ENCODE measurements around the gene RIMS4. TPM values are rescaled to one million over a fixed set of nuclear protein-coding genes. Genes with fewer than 3 reads are reported as not detected.

Gene RIMS4
- total RNA-seq, 2 experiments from 2014 or later: not detected

GRCh38 chr20:44851545-44851944 is 41.2 kb upstream of the RIMS4 start:
- Mint-ChIP-seq H3K4me3 (no peak overlapping the region), H3K9me3 (no peaks in the 10 kb centered on the region), H3K27me3 (peaks cover 3% of the 10 kb centered on the region), H3K36me3 (ENCODE audit: low read depth) (no peaks in the 10 kb centered on the region), H3K27ac (no peak overlapping the region), H3K4me1 (ENCODE audit: low read depth) (peaks cover 3% of the 10 kb centered on the region)
- ChIA-PET POLR2A (no interaction called here), CTCF (interaction anchor here (0.9 to 1.3 kb wide), 2 partner anchors 15 to 105 kb away, joined by 3 to 4 read pairs; no protein-coding TSS in a partner anchor)
- intact Hi-C loops (cut with micrococcal nuclease): no loop called here
- ATAC-seq (no peak), DNase-seq (no peak)
- no peak for TF ChIP-seq CTCF (IDR thresholded peaks at IDR 0.05)

GRCh38 chr20:44850837-44851236 is 40.5 kb upstream of the RIMS4 start:
- CTCF ChIA-PET: no interaction called here
- no peak for ATAC-seq
- TF ChIP-seq CTCF (IDR thresholded peaks at IDR 0.05): no peak
- no peaks in the 10 kb centered on the region for H3K36me3 Mint-ChIP-seq (ENCODE audit: low read depth)
- intact Hi-C loops (cut with micrococcal nuclease): no loop called here
- no peak overlapping the region for H3K4me3 Mint-ChIP-seq
- no peaks in the 10 kb centered on the region for H3K4me1 Mint-ChIP-seq (ENCODE audit: low read depth)
- no peaks in the 10 kb centered on the region for H3K9me3 Mint-ChIP-seq
- H3K27me3 Mint-ChIP-seq: peaks cover 3% of the 10 kb centered on the region
- POLR2A ChIA-PET: no interaction called here
- H3K27ac Mint-ChIP-seq: no peak overlapping the region
- DNase-seq: no peak

GRCh38 chr20:44850272-44850671 is 39.9 kb upstream of the RIMS4 start:
- intact Hi-C loops (cut with micrococcal nuclease): no loop called here
- Mint-ChIP-seq H3K4me3 (no peak overlapping the region), H3K4me1 (ENCODE audit: low read depth) (no peaks in the 10 kb centered on the region), H3K36me3 (ENCODE audit: low read depth) (no peaks in the 10 kb centered on the region), H3K27me3 (peaks cover 3% of the 10 kb centered on the region), H3K9me3 (no peaks in the 10 kb centered on the region), H3K27ac (no peak overlapping the region)
- no peak for TF ChIP-seq CTCF (IDR thresholded peaks at IDR 0.05)
- ChIA-PET CTCF (no interaction called here), POLR2A (no interaction called here)
- no peak for DNase-seq
- no peak for ATAC-seq

GRCh38 chr20:44849703-44850102 is 39.4 kb upstream of the RIMS4 start:
- no peak overlapping the region for H3K4me3 Mint-ChIP-seq
- POLR2A ChIA-PET: no interaction called here
- no peaks in the 10 kb centered on the region for H3K36me3 Mint-ChIP-seq (ENCODE audit: low read depth)

More at GRCh38 chr20:44849703-44850102, 39.4 kb upstream of the RIMS4 start:
- intact Hi-C loops (cut with micrococcal nuclease): no loop called here
- TF ChIP-seq CTCF (IDR thresholded peaks at IDR 0.05): no peak
- Mint-ChIP-seq H3K9me3 (no peaks in the 10 kb centered on the region), H3K4me1 (ENCODE audit: low read depth) (no peaks in the 10 kb centered on the region), H3K27me3 (peaks cover 6% of the 10 kb centered on the region), H3K27ac (no peak overlapping the region)
- CTCF ChIA-PET: no interaction called here
- DNase-seq (no peak), ATAC-seq (no peak)

All from activated CD8-positive, alpha-beta T cell treated with anti-CD3 and anti-CD28 coated beads for 36 hours (primary cell).